SK-N-MC (cell line): ENCODE results near the gene UBE2E2.

ENCODE experiments used
- EZH2 ChIP-seq: fragments of 200-600 bp; sonication (generic); IDR thresholded peaks from one replicate; pipeline ENCODE4 v1.6.1; 2017; ENCODE audit warnings: antibody characterized with exemption
- POLR2AphosphoS5 ChIP-seq: IDR thresholded peaks from 2 replicates; pipeline ENCODE4 v1.6.1; 2012; ENCODE audit warnings: mild to moderate bottlenecking, low read depth, low read length, borderline replicate concordance

DNA sequence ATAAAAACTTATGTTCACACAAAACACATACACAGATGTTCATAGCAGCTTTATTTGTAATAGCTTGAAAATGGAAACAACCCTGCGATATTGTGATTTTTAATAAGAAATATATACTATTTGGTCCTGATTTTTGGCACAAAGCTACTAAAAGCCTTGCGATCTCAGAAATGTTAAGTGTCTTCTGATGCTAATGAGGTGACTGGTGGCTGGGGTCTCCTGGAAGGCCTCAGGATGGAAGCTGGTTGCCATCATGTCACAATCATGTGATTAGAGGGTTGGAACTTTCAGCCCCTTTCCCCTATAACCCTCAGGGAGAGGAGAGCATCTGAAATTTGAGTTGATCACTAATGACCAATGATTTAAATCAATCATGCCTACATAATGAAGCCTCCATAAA lies 324.2 kb downstream of the UBE2E2 start:
- TF ChIP-seq EZH2 (no peak), POLR2AphosphoS5 (no peak)
